T-cell (primary cell): ENCODE results near the gene SHROOM3. TPM values are rescaled to one million over a fixed set of nuclear protein-coding genes. Genes with fewer than 3 reads are reported as not detected.

Source experiments
- ATAC-seq, 4 experiments: fragments of 200-7000 bp in 3 of 4; fragments of 150-1000 bp in 1 of 4; cut with Tn5 transposase; replicated peaks in 1 of 4; 1 replicate in 3 of 4; 2 replicates in 1 of 4; pipeline ENCODE4 v1.10.0; 2021; ENCODE audit warnings: moderate library complexity in 3 of 4, mild to moderate bottlenecking in 2 of 4, moderate number of reproducible peaks in 1 of 4
- CTCF ChIA-PET, 2 donors: fragments of 300-600 bp; sonication (Branson Sonifier 250); formaldehyde crosslinking; loops; one replicate each; lab custom pipeline; 2022; ENCODE audit warnings: antibody characterized with exemption in 2 of 2; lab: Charles Lee
- POLR2A ChIA-PET, 2 donors: fragments of 300-600 bp; sonication (Branson Sonifier 250); formaldehyde crosslinking; loops; one replicate each; lab custom pipeline; 2022; ENCODE audit warnings: antibody characterized with exemption in 2 of 2; lab: Charles Lee
- DNase-seq, 35 experiments: peaks; one replicate each; pipeline versions ENCODE4 v3.0.0 to v3.0.0-alpha.2; 2013 to 2023
- H3K27ac ChIP-seq: one replicate; pipeline ENCODE4 v1.5.1; 2013; ENCODE audit warnings: low read length
- H3K27me3 ChIP-seq, 2 experiments: replicated peaks in 1 of 2; 1 replicate in 1 of 2; 2 replicates in 1 of 2; pipeline versions ENCODE4 v1.6.1 to v1.7.0; 2013; ENCODE audit warnings: low read length in 1 of 2, mixed read lengths in 1 of 2; ENCODE audit not compliant: control insufficient read depth in 2 of 2, insufficient read depth in 2 of 2; ENCODE audit errors: extremely low read depth in 1 of 2
- H3K36me3 ChIP-seq, 2 donors: 1 replicate in 1 of 2; 2 replicates in 1 of 2; pipeline versions ENCODE4 v1.6.1 to v1.7.0; 2013; ENCODE audit warnings: low read length in 1 of 2; ENCODE audit not compliant: control insufficient read depth in 2 of 2, insufficient read depth in 1 of 2; ENCODE audit errors: extremely low read depth in 1 of 2
- H3K4me1 ChIP-seq, 2 experiments: 1 replicate in 1 of 2; 2 replicates in 1 of 2; pipeline versions ENCODE4 v1.6.1 to v1.7.0; 2013; ENCODE audit warnings: low read length in 2 of 2, mixed read lengths in 1 of 2; ENCODE audit not compliant: insufficient read depth in 2 of 2, control insufficient read depth in 1 of 2; ENCODE audit errors: extremely low read depth in 1 of 2
- H3K4me3 ChIP-seq, 2 donors: 1 replicate in 1 of 2; 2 replicates in 1 of 2; pipeline versions ENCODE4 v1.5.1 to v1.7.0; 2013; ENCODE audit warnings: mild to moderate bottlenecking in 2 of 2, low read length in 1 of 2, moderate library complexity in 1 of 2; ENCODE audit not compliant: control insufficient read depth in 1 of 2; ENCODE audit errors: extremely low read depth in 1 of 2
- H3K9me3 ChIP-seq: 2 replicates; pipeline ENCODE4 v1.7.0; 2013
- H3K27ac Mint-ChIP-seq, 2 donors: one replicate each; pipeline ENCODE4 v1.8.0; 2020 to 2021; ENCODE audit warnings: mild to moderate bottlenecking in 2 of 2, mixed read lengths in 2 of 2
- H3K27me3 Mint-ChIP-seq, 2 donors: one replicate each; pipeline ENCODE4 v1.8.0; 2021 to 2022; ENCODE audit warnings: mixed read lengths in 2 of 2
- H3K36me3 Mint-ChIP-seq: one replicate; pipeline ENCODE4 v1.8.0; 2021; ENCODE audit warnings: mixed read lengths
- H3K4me1 Mint-ChIP-seq, 3 donors: one replicate each; pipeline ENCODE4 v1.8.0; 2020 to 2022; ENCODE audit warnings: mixed read lengths in 3 of 3, mild to moderate bottlenecking in 1 of 3
- H3K4me3 Mint-ChIP-seq, 3 donors: one replicate each; pipeline ENCODE4 v1.8.0; 2020 to 2022; ENCODE audit warnings: mild to moderate bottlenecking in 3 of 3, mixed read lengths in 3 of 3, moderate library complexity in 3 of 3
- H3K9me3 Mint-ChIP-seq, 3 donors: one replicate each; pipeline ENCODE4 v1.8.0; 2020 to 2022; ENCODE audit warnings: mixed read lengths in 3 of 3
- WGBS: methylation state at CpG from one replicate; pipeline ENCODE4 v1.1.5; 2013; ENCODE audit warnings: missing lambda C conversion rate; ENCODE audit not compliant: insufficient coverage; 5-methylcytosine and 5-hydroxymethylcytosine counted together
- total RNA-seq, 35 experiments: library from RNA in 6 of 35; stranded (reverse) in 6 of 35; fragments of 120-200 nt in 1 of 35; gene quantifications; one replicate each; pipeline versions ENCODE4 v1.2.1 to v1.2.4 and lab custom pipeline; 2013 to 2026

SHROOM3 gene
- total RNA-seq, 5 donors from 2014 or later (not counting 1 experiment from before 2014, with no cell fraction given) = 0.22 to 1.1 (median 0.33) TPM; not detected in 2

- H3K4me3 Mint-ChIP-seq = no peak overlapping the region
- Histone ChIP-seq H3K9me3 (no peaks in the 10 kb centered on the region), H3K36me3 (no peaks in the 10 kb centered on the region), H3K4me1 (no peaks in the 10 kb centered on the region), H3K27ac (no peak overlapping the region), H3K4me3 (no peak overlapping the region), H3K27me3 (no peaks in the 10 kb centered on the region)
- ChIA-PET POLR2A (interaction anchor here in 1 of 2 donors (0.6 kb wide), 1 partner anchor 26 kb away, joined by 6 read pairs; no protein-coding TSS in a partner anchor), CTCF (no interaction called here)
- DNase-seq (no peak), ATAC-seq (no peak)
- no peaks in the 10 kb centered on the region for H3K9me3 Mint-ChIP-seq
- no peak overlapping the region for H3K27ac Mint-ChIP-seq
- peaks cover 2% of the 10 kb centered on the region in 3 donors for H3K4me1 Mint-ChIP-seq
- peaks cover 0 to 16% of the 10 kb centered on the region in 2 donors for H3K27me3 Mint-ChIP-seq
- WGBS = 83% methylated on average over 1 of the region's 4 CpGs
- no peaks in the 10 kb centered on the region for H3K36me3 Mint-ChIP-seq
These were observed 267.6 kb downstream of the SHROOM3 start for GRCh38 chr4:76702440-76703122.

GRCh38 chr4:76703123-76703490 is 268.1 kb downstream of the SHROOM3 start:
- no CpG with 5 or more reads among the region's 1 CpG for WGBS
- Histone ChIP-seq H3K4me1 (no peaks in the 10 kb centered on the region), H3K36me3 (no peaks in the 10 kb centered on the region), H3K9me3 (no peaks in the 10 kb centered on the region), H3K27me3 (no peaks in the 10 kb centered on the region), H3K4me3 (no peak overlapping the region), H3K27ac (no peak overlapping the region)
- no peak for ATAC-seq
- ChIA-PET CTCF (no interaction called here), POLR2A (interaction anchor here in 1 of 2 donors (0.6 kb wide), 1 partner anchor 10 kb away, joined by 3 read pairs; no protein-coding TSS in a partner anchor)
- H3K27ac Mint-ChIP-seq = no peak overlapping the region
- no peak overlapping the region for H3K4me3 Mint-ChIP-seq
- no peak for DNase-seq
- peaks cover 1 to 13% of the 10 kb centered on the region in 2 donors for H3K27me3 Mint-ChIP-seq
- no peaks in the 10 kb centered on the region for H3K9me3 Mint-ChIP-seq
- no peaks in the 10 kb centered on the region for H3K36me3 Mint-ChIP-seq
- H3K4me1 Mint-ChIP-seq = no peaks in the 10 kb centered on the region

- H3K27ac ChIP-seq = no peak overlapping the region
- no peak for ATAC-seq
- no CpG with 5 or more reads among the region's 3 CpGs for WGBS
These were observed 268.6 kb downstream of the SHROOM3 start for GRCh38 chr4:76703676-76704075.

GRCh38 chr4:76704133-76704881 is 269.3 kb downstream of the SHROOM3 start:
- DNase-seq (no peak), ATAC-seq (no peak)
- Mint-ChIP-seq H3K27me3 (peaks cover 2 to 9% of the 10 kb centered on the region in 2 donors), H3K4me3 (no peak overlapping the region), H3K36me3 (no peaks in the 10 kb centered on the region), H3K27ac (no peak overlapping the region), H3K9me3 (no peaks in the 10 kb centered on the region), H3K4me1 (no peaks in the 10 kb centered on the region)
- no peak overlapping the region for H3K4me3 ChIP-seq
- POLR2A ChIA-PET = no interaction called here
- H3K27me3 ChIP-seq = no peaks in the 10 kb centered on the region
- no peaks in the 10 kb centered on the region for H3K36me3 ChIP-seq
- WGBS = 76% methylated on average over 3 of the region's 3 CpGs
- CTCF ChIA-PET = no interaction called here
- no peak overlapping the region for H3K27ac ChIP-seq
- H3K4me1 ChIP-seq = no peaks in the 10 kb centered on the region
- no peaks in the 10 kb centered on the region for H3K9me3 ChIP-seq

More at GRCh38 chr4:76703676-76704075, 268.6 kb downstream of the SHROOM3 start:
- H3K27me3 ChIP-seq = no peaks in the 10 kb centered on the region
- H3K4me3 ChIP-seq = no peak overlapping the region
- peaks cover 2 to 13% of the 10 kb centered on the region in 2 donors for H3K27me3 Mint-ChIP-seq
- POLR2A ChIA-PET = interaction anchor here in 1 of 2 donors (0.6 kb wide), 1 partner anchor 9 kb away, joined by 3 read pairs; no protein-coding TSS in a partner anchor
- no peaks in the 10 kb centered on the region for H3K4me1 ChIP-seq
- no peaks in the 10 kb centered on the region for H3K9me3 Mint-ChIP-seq
- no peaks in the 10 kb centered on the region for H3K36me3 ChIP-seq
- H3K9me3 ChIP-seq = no peaks in the 10 kb centered on the region
- no peak for DNase-seq
- H3K4me1 Mint-ChIP-seq = no peaks in the 10 kb centered on the region
- no peak overlapping the region for H3K27ac Mint-ChIP-seq
- H3K4me3 Mint-ChIP-seq = no peak overlapping the region
- no peaks in the 10 kb centered on the region for H3K36me3 Mint-ChIP-seq
- CTCF ChIA-PET = no interaction called here

GRCh38 chr4:76705472-76705871 is 270.4 kb downstream of the SHROOM3 start:
- H3K4me3 Mint-ChIP-seq = no peak overlapping the region
- peaks cover 7 to 9% of the 10 kb centered on the region in 2 donors for H3K27me3 Mint-ChIP-seq
- H3K27ac ChIP-seq = no peak overlapping the region

GRCh38 chr4:76706581-76706980 is 271.6 kb downstream of the SHROOM3 start:
- H3K27ac Mint-ChIP-seq = no peak overlapping the region
- ChIA-PET POLR2A (no interaction called here), CTCF (no interaction called here)
- no peak overlapping the region for H3K27ac ChIP-seq
- no peak for ATAC-seq
- peaks cover 0 to 4% of the 10 kb centered on the region in 2 experiments for H3K27me3 ChIP-seq
- no peaks in the 10 kb centered on the region for H3K36me3 ChIP-seq
- H3K4me1 Mint-ChIP-seq = no peaks in the 10 kb centered on the region
- H3K4me3 ChIP-seq = no peak overlapping the region
- H3K4me1 ChIP-seq = no peaks in the 10 kb centered on the region
- no peak for DNase-seq
- H3K9me3 Mint-ChIP-seq = no peaks in the 10 kb centered on the region
- no peaks in the 10 kb centered on the region for H3K9me3 ChIP-seq
- H3K4me3 Mint-ChIP-seq = no peak overlapping the region
- H3K27me3 Mint-ChIP-seq = peaks cover 7 to 9% of the 10 kb centered on the region in 2 donors
- H3K36me3 Mint-ChIP-seq = no peaks in the 10 kb centered on the region
- WGBS = 94% methylated on average over 2 of the region's 6 CpGs

More at GRCh38 chr4:76705472-76705871, 270.4 kb downstream of the SHROOM3 start:
- H3K9me3 Mint-ChIP-seq = no peaks in the 10 kb centered on the region
- Histone ChIP-seq H3K4me1 (no peaks in the 10 kb centered on the region), H3K4me3 (no peak overlapping the region), H3K27me3 (peaks cover 0 to 4% of the 10 kb centered on the region in 2 experiments), H3K9me3 (no peaks in the 10 kb centered on the region), H3K36me3 (no peaks in the 10 kb centered on the region)
- DNase-seq (no peak), ATAC-seq (no peak)
- no peak overlapping the region for H3K27ac Mint-ChIP-seq
- no peaks in the 10 kb centered on the region for H3K36me3 Mint-ChIP-seq
- POLR2A ChIA-PET = no interaction called here
- no peaks in the 10 kb centered on the region for H3K4me1 Mint-ChIP-seq
- CTCF ChIA-PET = no interaction called here
- WGBS = no CpG with 5 or more reads among the region's 1 CpG
